A673 (cell line): ENCODE data around the gene PDE4B.

Source experiments
- EZH2 ChIP-seq: fragments of 200-600 bp; sonication (generic); IDR thresholded peaks from 2 replicates; pipeline ENCODE4 v1.6.1; 2017; ENCODE audit warnings: borderline replicate concordance, low read depth, mild to moderate bottlenecking, mixed read lengths, antibody characterized with exemption, low read length; ENCODE audit not compliant: poor library complexity, severe bottlenecking
- TF ChIP-seq, protein P1 (sequence below): fragments of 300-800, 200-600 bp; sonication (generic); conservative IDR thresholded peaks from 2 replicates; pipeline ENCODE4 v1.5.1; 2017; ENCODE audit warnings: low read depth, mild to moderate bottlenecking, antibody characterized with exemption, low read length, moderate library complexity, mixed read lengths

DNA sequence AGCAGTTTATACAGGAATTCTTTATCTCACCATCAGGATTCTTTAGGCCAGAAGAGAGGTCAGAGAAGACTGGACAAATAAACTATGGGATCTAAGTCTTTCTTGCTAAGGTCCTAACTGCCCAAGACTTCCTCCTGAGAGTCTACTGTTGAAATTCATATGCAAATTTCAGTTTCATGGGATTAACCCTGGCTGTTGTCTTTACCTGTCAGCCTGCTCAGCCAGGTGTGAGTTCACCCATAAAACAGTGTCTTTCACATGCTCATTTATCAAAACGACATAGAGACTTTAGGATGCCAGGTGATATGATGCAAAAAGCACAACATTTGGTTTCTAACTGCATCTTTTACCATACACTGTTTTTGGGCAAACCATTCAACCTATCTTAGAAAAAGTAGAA is 211.0 kb downstream of the PDE4B start:
- TF ChIP-seq, protein P1, sequence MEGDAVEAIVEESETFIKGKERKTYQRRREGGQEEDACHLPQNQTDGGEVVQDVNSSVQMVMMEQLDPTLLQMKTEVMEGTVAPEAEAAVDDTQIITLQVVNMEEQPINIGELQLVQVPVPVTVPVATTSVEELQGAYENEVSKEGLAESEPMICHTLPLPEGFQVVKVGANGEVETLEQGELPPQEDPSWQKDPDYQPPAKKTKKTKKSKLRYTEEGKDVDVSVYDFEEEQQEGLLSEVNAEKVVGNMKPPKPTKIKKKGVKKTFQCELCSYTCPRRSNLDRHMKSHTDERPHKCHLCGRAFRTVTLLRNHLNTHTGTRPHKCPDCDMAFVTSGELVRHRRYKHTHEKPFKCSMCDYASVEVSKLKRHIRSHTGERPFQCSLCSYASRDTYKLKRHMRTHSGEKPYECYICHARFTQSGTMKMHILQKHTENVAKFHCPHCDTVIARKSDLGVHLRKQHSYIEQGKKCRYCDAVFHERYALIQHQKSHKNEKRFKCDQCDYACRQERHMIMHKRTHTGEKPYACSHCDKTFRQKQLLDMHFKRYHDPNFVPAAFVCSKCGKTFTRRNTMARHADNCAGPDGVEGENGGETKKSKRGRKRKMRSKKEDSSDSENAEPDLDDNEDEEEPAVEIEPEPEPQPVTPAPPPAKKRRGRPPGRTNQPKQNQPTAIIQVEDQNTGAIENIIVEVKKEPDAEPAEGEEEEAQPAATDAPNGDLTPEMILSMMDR, result no peak
- no peak for TF ChIP-seq EZH2
